GM12873 (cell line): ENCODE measurements around the gene CDH24.

Experiments used
- TF ChIP-seq, protein P1 (sequence below): IDR thresholded peaks from 2 replicates; pipeline ENCODE4 v1.5.1; 2012; ENCODE audit warnings: low read depth, mild to moderate bottlenecking, moderate library complexity, low read length, control low read depth; ENCODE audit not compliant: insufficient read depth; ENCODE audit errors: missing control alignments

Gene CDH24

DNA sequence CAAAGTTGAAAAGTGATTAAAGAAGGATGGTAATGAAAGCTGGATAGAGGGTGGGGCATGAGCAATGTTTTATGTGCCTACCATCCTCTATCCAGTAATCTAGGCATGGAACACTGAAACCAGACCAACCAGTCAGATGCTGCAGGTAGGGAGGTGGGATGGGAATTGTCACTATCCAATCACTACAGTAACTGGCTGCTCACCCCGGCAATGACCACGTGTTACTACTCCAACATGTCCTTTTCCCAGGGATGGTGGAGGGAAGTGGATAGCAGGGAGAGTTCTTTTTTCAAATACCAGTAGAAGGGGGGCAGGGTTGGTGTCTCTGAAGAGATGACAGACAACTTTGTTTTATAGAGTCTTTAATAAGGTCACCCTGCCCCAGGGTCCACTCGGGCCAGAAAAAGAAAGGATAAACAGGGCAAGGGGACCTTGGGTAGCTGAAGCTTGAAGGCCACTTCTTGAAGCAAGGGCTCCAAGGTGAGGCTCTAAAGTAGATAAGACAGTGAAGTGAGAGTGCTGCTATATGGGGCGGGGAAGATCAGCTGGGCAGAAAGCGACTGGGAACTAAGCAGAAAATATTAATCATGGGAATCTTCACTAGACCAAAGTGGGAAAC is 14.7 kb upstream of the CDH24 start:
- TF ChIP-seq, protein P1, sequence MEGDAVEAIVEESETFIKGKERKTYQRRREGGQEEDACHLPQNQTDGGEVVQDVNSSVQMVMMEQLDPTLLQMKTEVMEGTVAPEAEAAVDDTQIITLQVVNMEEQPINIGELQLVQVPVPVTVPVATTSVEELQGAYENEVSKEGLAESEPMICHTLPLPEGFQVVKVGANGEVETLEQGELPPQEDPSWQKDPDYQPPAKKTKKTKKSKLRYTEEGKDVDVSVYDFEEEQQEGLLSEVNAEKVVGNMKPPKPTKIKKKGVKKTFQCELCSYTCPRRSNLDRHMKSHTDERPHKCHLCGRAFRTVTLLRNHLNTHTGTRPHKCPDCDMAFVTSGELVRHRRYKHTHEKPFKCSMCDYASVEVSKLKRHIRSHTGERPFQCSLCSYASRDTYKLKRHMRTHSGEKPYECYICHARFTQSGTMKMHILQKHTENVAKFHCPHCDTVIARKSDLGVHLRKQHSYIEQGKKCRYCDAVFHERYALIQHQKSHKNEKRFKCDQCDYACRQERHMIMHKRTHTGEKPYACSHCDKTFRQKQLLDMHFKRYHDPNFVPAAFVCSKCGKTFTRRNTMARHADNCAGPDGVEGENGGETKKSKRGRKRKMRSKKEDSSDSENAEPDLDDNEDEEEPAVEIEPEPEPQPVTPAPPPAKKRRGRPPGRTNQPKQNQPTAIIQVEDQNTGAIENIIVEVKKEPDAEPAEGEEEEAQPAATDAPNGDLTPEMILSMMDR: no peak

DNA sequence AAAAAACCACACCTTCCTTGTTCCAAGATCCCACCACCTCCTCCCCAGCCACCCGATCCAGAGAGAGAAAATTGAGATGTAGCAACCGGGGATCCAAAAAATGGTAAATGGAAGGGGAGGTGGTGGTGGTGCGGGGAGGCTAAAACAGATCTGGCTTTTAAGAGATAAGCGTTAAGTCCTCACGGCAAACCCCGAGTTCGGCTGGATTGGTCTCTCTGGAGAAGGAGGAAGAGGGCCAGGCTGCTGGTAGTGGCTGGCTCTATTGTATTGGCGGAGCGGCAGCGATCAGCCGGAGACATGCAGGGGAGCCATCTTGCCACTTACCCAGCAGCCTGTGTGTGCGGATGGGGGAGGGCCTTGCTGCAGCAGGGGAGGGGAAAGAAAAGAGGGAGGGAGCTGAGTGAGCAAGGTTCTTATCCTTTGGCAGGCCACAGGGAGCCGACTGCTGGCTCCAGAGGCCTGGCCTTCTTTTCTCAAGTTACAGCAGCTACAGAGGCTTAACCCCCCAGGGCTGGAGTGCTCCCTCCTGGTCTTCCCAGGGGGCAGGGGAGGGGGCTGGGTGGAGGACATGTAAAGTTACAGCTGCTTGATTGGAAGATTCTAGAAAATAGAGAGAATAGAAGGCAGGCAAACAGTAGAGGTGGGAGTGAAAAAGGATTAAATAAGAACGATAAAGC is 14.1 kb upstream of the CDH24 start:
- TF ChIP-seq, protein P1: no peak

DNA sequence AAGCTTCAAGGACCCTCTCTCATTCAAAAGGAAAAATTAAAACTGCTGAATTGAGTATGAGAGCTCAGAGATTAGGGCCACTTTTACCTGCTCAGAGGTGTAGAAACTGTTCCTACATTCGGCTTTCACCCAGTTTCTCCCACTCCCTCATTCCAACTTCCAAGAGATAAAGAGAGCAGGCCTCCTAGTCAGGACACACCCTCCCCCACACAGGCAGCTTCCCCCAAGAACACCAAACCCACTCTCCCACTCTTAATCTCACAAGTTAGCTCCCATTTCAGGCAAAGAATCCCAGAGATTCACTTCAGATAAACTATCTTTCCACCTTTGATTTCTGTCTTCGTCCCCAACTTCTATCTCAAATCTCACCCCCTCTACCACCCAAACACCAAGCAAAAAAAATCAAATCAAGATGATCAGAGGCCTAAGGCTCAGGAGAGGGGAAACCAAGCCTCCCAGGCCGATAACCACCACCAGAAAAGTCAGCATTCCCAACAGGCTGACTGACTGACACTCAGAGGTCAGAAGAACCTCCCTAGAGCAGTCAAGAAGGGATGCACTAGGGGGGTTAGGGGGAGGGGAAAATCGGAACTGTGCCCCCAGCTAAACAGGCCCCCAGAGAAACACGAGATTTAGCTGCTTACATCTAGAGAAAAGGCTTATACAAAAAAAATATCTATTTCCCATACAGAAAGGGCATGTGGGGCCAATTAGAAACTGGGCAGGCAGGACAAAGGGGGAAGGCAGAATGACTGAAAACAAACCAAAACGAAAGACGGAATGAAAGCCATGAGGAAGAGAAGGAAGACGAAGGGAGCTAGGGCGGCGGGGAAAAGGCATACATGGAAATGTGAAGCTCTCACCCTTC is 13.2 kb upstream of the CDH24 start:
- TF ChIP-seq, protein P1: no peak

DNA sequence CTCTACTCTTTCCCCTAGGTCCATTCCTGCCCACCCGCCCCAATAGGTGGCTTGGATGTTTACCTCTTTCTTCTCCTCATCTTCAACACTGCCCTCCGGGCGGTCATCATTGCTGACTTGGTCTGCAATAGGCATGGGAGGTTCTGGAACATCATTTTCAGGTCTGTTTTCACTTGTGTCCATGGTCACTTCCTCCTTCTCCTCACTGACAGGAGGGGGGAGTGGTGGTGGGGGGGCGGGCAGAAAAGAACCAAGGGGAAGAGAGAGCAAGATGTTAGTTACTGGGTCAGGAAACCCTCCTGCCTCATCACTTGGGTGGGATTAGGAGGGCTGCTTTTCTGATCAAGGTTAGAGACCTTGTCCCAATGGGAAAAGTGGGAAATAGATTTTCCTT is 12.1 kb upstream of the CDH24 start:
- TF ChIP-seq, protein P1: no peak

DNA sequence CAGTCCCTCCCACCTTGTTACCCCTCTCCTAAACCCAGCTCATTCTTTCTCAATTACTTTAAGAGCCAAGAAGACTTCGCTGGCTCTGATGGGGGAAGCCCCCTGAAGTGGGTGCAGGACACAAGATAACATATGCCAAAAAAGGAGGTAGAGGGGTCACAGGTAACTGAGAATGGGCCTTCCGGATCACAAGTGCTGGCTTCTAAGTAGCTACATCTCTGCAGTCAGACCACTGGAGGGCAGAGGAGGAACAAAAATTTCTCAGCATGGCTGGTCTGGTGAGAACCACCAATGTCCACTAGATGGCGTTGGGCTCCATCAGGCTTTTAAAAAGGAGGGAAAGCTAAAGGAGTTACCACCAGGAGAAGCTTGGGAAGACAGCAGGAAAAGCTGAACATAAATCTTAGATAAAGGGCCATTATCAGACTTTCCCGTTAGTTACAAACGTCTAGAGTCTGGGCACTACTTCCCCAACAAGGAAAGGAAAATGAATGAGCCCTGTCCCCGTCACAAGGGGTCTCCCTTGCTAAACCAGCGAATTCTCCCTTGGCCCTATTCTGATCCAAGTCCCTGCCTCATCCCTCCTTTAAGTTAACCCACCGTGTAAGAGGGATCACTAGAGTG is 11.6 kb upstream of the CDH24 start:
- TF ChIP-seq, protein P1: peak; percentile 97

DNA sequence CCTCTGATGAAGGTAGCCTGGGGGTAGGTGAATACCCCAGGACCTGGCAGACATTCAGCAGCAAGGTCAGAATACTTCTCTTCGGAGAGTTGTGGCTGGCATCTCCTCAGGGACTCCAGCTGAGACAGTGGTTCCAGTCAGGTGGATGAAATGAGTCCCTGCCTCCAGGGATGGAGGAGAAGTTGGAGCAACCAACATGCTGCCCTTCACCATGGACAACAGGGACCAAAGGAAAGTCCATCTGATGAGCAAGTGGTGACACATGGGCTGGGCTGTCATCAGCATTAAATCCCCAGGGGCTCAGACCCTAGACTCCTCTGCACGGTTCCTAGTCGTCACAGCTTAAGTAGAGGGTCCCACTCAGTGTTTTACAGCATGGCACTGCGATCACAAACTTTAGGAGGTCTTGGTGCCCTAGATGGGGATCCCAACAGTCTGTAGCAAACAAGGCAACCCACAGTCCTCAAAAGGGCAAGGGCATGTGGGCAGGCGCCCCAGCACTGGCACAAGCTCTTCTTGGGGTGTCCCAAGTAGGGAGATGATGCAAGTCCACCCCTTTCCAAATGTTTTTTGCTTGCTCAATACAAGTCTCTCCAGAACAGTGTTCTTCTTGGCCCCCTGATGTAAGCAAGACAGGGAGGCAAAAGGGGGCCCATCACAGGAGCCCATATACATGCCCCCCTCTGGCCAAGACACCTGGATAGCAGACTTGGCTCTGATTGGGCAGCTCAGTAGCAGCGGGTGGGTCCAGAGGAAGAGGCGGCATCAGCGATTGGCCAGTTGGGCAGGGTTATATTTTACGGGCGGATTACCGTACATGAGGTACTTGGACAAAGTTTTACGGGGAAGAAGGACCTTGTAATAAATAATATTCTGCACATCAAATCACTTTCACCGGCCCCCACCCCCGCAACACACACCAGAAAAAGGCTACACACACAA is 10.8 kb upstream of the CDH24 start:
- TF ChIP-seq, protein P1: no peak
